GM12878 (cell line): Measurements from ENCODE around the gene GPR68. TPM values are rescaled to one million over a fixed set of nuclear protein-coding genes. Genes with fewer than 3 reads are reported as not detected.

Experiments
- ATAC-seq: fragments of 200-7000 bp; cut with Tn5 transposase; 3 replicates; pipeline ENCODE4 v1.9.1; 2020; ENCODE audit warnings: mild to moderate bottlenecking, moderate library complexity
- BruUV-seq: library from RNA; stranded (reverse); fragments of 400-500 nt; replicated peaks from 2 replicates; lab custom pipeline; 2021; lab: Mats Ljungman, UMichigan
- CTCF ChIA-PET: fragments of 300-600 bp; sonication (Branson Sonifier 250); formaldehyde crosslinking; extraction: SDS; loops from one replicate; lab custom pipeline; 2021; ENCODE audit warnings: inconsistent platforms; lab: Yijun Ruan, JAX
- POLR2A ChIA-PET: fragments of 350-600 bp; formaldehyde crosslinking; extraction: SDS; loops from one replicate; lab custom pipeline; 2021; ENCODE audit warnings: inconsistent platforms; lab: Charles Lee
- RAD21 ChIA-PET: fragments of 300-600 bp; sonication (Branson Sonifier 250); formaldehyde crosslinking; loops from one replicate; lab custom pipeline; 2023; ENCODE audit warnings: antibody characterized with exemption; ENCODE audit not compliant: unreplicated experiment; lab: Charles Lee
- SMC1A ChIA-PET: fragments of 300-600 bp; sonication (Branson Sonifier 250); formaldehyde crosslinking; loops from one replicate; lab custom pipeline; 2023; ENCODE audit not compliant: unreplicated experiment, uncharacterized antibody; lab: Charles Lee
- DNase-seq: peaks from one replicate; pipeline ENCODE4 v3.0.0-alpha.2; 2011; ENCODE audit warnings: low read depth, low spot score
- FAIRE-seq: peaks from 3 replicates; lab custom pipeline; 2011; peaks lifted over from hg19 to GRCh38; lab: Jason Lieb, UNC
- H2AFZ ChIP-seq: 2 replicates; pipeline ENCODE4 v1.6.0; 2011; ENCODE audit warnings: low read depth, low read length, control low read depth; ENCODE audit not compliant: control insufficient read depth
- H3K27ac ChIP-seq: 2 replicates; pipeline ENCODE4 v1.5.1; 2011; ENCODE audit warnings: control low read depth; ENCODE audit not compliant: control insufficient read depth, insufficient read depth
- H3K27me3 ChIP-seq, 2 experiments: replicated peaks in 1 of 2; 2 replicates each; pipeline versions ENCODE4 v1.6.0 to v1.6.1; 2011; ENCODE audit warnings: low read length in 1 of 2; ENCODE audit not compliant: control insufficient read depth in 2 of 2, insufficient read depth in 2 of 2
- H3K36me3 ChIP-seq, 2 experiments: 2 replicates each; pipeline ENCODE4 v1.5.1; 2011; ENCODE audit warnings: low read length in 1 of 2; ENCODE audit not compliant: control insufficient read depth in 2 of 2, insufficient read depth in 2 of 2
- H3K4me1 ChIP-seq: 2 replicates; pipeline ENCODE4 v1.6.1; 2011; ENCODE audit warnings: mild to moderate bottlenecking, low read length, moderate library complexity, mixed read lengths; ENCODE audit not compliant: control insufficient read depth, insufficient read depth
- H3K4me2 ChIP-seq: 2 replicates; pipeline ENCODE4 v1.6.0; 2011; ENCODE audit warnings: control low read depth; ENCODE audit not compliant: control insufficient read depth, insufficient read depth
- H3K4me3 ChIP-seq: fragments of 200-600 bp; sonication (generic); 2 replicates; pipeline ENCODE4 v1.5.1; 2016
- H3K79me2 ChIP-seq: 2 replicates; pipeline ENCODE4 v1.6.0; 2011; ENCODE audit warnings: low read length; ENCODE audit not compliant: control insufficient read depth, insufficient read depth
- H3K9ac ChIP-seq: 2 replicates; pipeline ENCODE4 v1.8.0; 2011; ENCODE audit warnings: low read length, control low read depth, mixed read lengths; ENCODE audit not compliant: control insufficient read depth, insufficient read depth
- H3K9me3 ChIP-seq: replicated peaks from 3 replicates; pipeline ENCODE4 v1.5.1; 2011; ENCODE audit warnings: mild to moderate bottlenecking, low read length; ENCODE audit not compliant: control insufficient read depth, insufficient read depth
- H4K20me1 ChIP-seq: 2 replicates; pipeline ENCODE4 v1.6.0; 2011; ENCODE audit not compliant: control insufficient read depth, insufficient read depth
- EP300 ChIP-seq, 2 experiments: fragments of 150-350 bp in 1 of 2; IDR thresholded peaks; 2 replicates each; pipeline ENCODE4 v1.6.1; 2011 to 2012; ENCODE audit warnings: low read depth in 2 of 2, low read length in 2 of 2, borderline replicate concordance in 1 of 2, improper control_type of control experiment in 1 of 2, inconsistent platforms in 1 of 2; ENCODE audit not compliant: control insufficient read depth in 1 of 2
- HCFC1 ChIP-seq: fragments of 150-350 bp; IDR thresholded peaks from 2 replicates; pipeline ENCODE4 v1.6.1; 2014; ENCODE audit warnings: low read length
- NR2F1 ChIP-seq: fragments of 450-650 bp; conservative IDR thresholded peaks from 2 replicates; pipeline ENCODE4 v1.6.1; 2017; ENCODE audit warnings: mild to moderate bottlenecking
- POLR2A ChIP-seq: IDR thresholded peaks from 2 replicates; pipeline ENCODE4 v1.6.1; 2011; ENCODE audit warnings: low read depth, mild to moderate bottlenecking, low read length
- POLR2AphosphoS2 ChIP-seq: IDR thresholded peaks from 2 replicates; pipeline ENCODE4 v1.6.1; 2011; ENCODE audit warnings: low read depth, mild to moderate bottlenecking, low read length, improper control_type of control experiment, moderate library complexity
- POU2F2 ChIP-seq: IDR thresholded peaks from 3 replicates; pipeline ENCODE4 v1.6.1; 2011; ENCODE audit warnings: low read depth, mild to moderate bottlenecking, low read length, borderline replicate concordance
- RBBP5 ChIP-seq: fragments of 200-600 bp; sonication (generic); conservative IDR thresholded peaks from 2 replicates; pipeline ENCODE4 v1.6.1; 2016
- WRNIP1 ChIP-seq: IDR thresholded peaks from 2 replicates; pipeline ENCODE4 v1.6.1; 2011; ENCODE audit warnings: low read depth, low read length, improper control_type of control experiment, borderline replicate concordance
- ZNF384 ChIP-seq: IDR thresholded peaks from 2 replicates; pipeline ENCODE4 v1.6.1; 2012; ENCODE audit warnings: low read depth, mild to moderate bottlenecking, low read length, improper control_type of control experiment, borderline replicate concordance
- ZSCAN29 ChIP-seq: fragments of 450-650 bp; IDR thresholded peaks from 2 replicates; pipeline ENCODE4 v1.6.1; 2017; ENCODE audit warnings: mild to moderate bottlenecking, moderate library complexity
- WGBS: methylation state at CpG from one replicate; pipeline ENCODE4 v1.1.6; 2016; ENCODE audit warnings: low lambda C conversion rate; ENCODE audit not compliant: insufficient replicate concordance, insufficient coverage; ENCODE audit errors: missing lambda C conversion rate; 5-methylcytosine and 5-hydroxymethylcytosine counted together
- in situ Hi-C: fragments of 300-500 bp; cut with MboI; formaldehyde crosslinking; loops from 9 replicates; pipeline ENCODE4 v1.14.3; 2018; ENCODE audit warnings: mixed read lengths
- intact Hi-C: fragments of 100-400 bp; cut with micrococcal nuclease; formaldehyde crosslinking; loops from one replicate; pipeline ENCODE4 v1.14.2; 2022; ENCODE audit not compliant: unreplicated experiment
- polyA plus RNA-seq, 11 experiments: library from polyadenylated mRNA; depleted of rRNA in 4 of 11; unstranded in 6 of 11; stranded (reverse) in 5 of 11; fragments of >200 nt; fragmentation: Nextera tagmentation in 4 of 11; fragmentation: Illumina TruSeq in 1 of 11; extraction: Ambion mirVana in 4 of 11; extraction: Trizol in 1 of 11; gene quantifications; 1 replicate in 1 of 11; 2 replicates in 10 of 11; pipeline versions ENCODE4 v1.2.1 to v1.2.3, GENCODE V29; 2011 to 2016; ENCODE audit warnings: inconsistent platforms in 2 of 11, missing spikeins in 2 of 11, low read depth in 1 of 11
- total RNA-seq, 4 experiments: library from RNA; depleted of rRNA in 3 of 4; stranded (reverse); fragments of >200 nt in 3 of 4; fragmentation: Illumina TruSeq in 1 of 4; extraction: Trizol in 1 of 4; gene quantifications; 2 replicates each; pipeline versions ENCODE4 v1.2.1 to v1.2.3, GENCODE V29; 2013 to 2021
- TF ChIP-seq, protein P1 (sequence below): IDR thresholded peaks from 2 replicates; pipeline ENCODE4 v1.6.1; 2011; ENCODE audit warnings: borderline replicate concordance, low read depth, mild to moderate bottlenecking, moderate library complexity, low read length; ENCODE audit not compliant: insufficient read depth, poor library complexity, severe bottlenecking
- TF ChIP-seq, protein P2 (sequence below): IDR thresholded peaks from 2 replicates; pipeline ENCODE4 v1.6.1; 2011; ENCODE audit warnings: mild to moderate bottlenecking, low read depth, low read length, moderate library complexity; ENCODE audit not compliant: insufficient replicate concordance
- TF ChIP-seq, protein P3 (sequence below): fragments of 450-650 bp; IDR thresholded peaks from 2 replicates; pipeline ENCODE4 v1.6.1; 2014; ENCODE audit warnings: mild to moderate bottlenecking
- TF ChIP-seq, protein P4 (sequence below): fragments of 450-650 bp; IDR thresholded peaks from 2 replicates; pipeline ENCODE4 v1.6.1; 2017; ENCODE audit warnings: mild to moderate bottlenecking
- TF ChIP-seq, protein P5 (sequence below): fragments of 450-650 bp; IDR thresholded peaks from 2 replicates; pipeline ENCODE4 v1.6.1; 2017; ENCODE audit warnings: antibody characterized with exemption, mild to moderate bottlenecking, moderate library complexity

GPR68 gene
- total and polyA plus RNA-seq, 10 of the 15 experiments (the other 5 are each of a cell fraction or from before 2014, with no cell fraction given), result 0.06 to 3.4 (median 1.8) TPM

DNA sequence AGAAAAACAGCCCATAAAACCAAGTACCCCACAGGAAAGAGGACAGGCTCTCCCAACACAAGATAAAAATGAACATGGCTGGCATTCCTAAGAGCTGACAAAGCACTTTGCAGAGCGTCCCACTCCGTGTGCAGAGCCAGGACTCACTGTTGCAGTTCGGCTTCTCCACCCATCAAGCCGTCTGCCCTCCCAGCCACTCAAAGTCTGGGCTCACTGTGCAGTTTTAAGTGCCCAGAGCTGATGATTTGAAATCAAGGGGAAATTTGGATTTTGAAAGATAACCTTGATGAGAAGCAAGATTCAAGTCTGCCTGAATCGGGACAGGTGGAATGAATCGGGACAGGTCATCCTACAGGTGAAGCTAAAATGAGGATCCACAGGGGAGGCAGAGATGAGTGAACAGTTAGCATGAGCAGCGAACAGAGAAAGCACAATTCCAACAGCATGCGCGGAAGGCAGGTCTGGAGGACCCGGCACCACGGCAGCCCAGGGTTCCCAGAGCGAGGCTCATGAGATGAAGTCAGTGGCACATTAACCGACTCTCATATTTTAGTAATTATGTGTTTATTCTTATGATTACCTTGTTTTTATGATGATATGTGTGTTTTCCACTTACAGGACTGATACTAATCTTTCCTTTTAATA, 39.8 kb upstream of the GPR68 start:
- ChIA-PET CTCF (interaction anchor here (1.0 to 11.1 kb wide), 3 partner anchors 13 to 108 kb away, joined by 3 to 211 read pairs (median 4); no protein-coding TSS in a partner anchor), RAD21 (interaction anchor here (1.1 kb wide), 1 partner anchor 171 kb away, joined by 4 read pairs; no protein-coding TSS in a partner anchor), SMC1A (interaction anchor here (1.1 to 5.9 kb wide), 3 partner anchors 107 to 143 kb away, joined by 3 to 109 read pairs (median 4); no protein-coding TSS in a partner anchor), POLR2A (no interaction called here)
- Histone ChIP-seq H3K27me3 (no peaks in the 10 kb centered on the region), H3K36me3 (peaks cover 54 to 57% of the 10 kb centered on the region in 2 experiments), H2AFZ (no peak overlapping the region), H4K20me1 (no peaks in the 10 kb centered on the region; the same call in 1 of the 2 replicates), H3K27ac (no peak overlapping the region), H3K4me3 (no peak overlapping the region), H3K4me2 (no peak overlapping the region), H3K4me1 (no peaks in the 10 kb centered on the region), H3K9me3 (no peaks in the 10 kb centered on the region), H3K79me2 (no peaks in the 10 kb centered on the region), H3K9ac (no peak overlapping the region)
- ATAC-seq (no peak), DNase-seq (no peak), FAIRE-seq (no peak)
- in situ Hi-C loops (no loop called here), intact Hi-C loops (no loop called here)
- no TSS peak for BruUV-seq
- WGBS, result 95% methylated on average over 13 of the region's 13 CpGs
- TF ChIP-seq, protein P1, sequence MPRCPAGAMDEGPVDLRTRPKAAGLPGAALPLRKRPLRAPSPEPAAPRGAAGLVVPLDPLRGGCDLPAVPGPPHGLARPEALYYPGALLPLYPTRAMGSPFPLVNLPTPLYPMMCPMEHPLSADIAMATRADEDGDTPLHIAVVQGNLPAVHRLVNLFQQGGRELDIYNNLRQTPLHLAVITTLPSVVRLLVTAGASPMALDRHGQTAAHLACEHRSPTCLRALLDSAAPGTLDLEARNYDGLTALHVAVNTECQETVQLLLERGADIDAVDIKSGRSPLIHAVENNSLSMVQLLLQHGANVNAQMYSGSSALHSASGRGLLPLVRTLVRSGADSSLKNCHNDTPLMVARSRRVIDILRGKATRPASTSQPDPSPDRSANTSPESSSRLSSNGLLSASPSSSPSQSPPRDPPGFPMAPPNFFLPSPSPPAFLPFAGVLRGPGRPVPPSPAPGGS, result no peak
- TF ChIP-seq, protein P2, sequence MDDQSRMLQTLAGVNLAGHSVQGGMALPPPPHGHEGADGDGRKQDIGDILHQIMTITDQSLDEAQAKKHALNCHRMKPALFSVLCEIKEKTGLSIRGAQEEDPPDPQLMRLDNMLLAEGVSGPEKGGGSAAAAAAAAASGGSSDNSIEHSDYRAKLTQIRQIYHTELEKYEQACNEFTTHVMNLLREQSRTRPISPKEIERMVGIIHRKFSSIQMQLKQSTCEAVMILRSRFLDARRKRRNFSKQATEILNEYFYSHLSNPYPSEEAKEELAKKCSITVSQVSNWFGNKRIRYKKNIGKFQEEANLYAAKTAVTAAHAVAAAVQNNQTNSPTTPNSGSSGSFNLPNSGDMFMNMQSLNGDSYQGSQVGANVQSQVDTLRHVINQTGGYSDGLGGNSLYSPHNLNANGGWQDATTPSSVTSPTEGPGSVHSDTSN, result no peak
- TF ChIP-seq WRNIP1, result no peak
- no peak for TF ChIP-seq ZNF384
- TF ChIP-seq, protein P3, sequence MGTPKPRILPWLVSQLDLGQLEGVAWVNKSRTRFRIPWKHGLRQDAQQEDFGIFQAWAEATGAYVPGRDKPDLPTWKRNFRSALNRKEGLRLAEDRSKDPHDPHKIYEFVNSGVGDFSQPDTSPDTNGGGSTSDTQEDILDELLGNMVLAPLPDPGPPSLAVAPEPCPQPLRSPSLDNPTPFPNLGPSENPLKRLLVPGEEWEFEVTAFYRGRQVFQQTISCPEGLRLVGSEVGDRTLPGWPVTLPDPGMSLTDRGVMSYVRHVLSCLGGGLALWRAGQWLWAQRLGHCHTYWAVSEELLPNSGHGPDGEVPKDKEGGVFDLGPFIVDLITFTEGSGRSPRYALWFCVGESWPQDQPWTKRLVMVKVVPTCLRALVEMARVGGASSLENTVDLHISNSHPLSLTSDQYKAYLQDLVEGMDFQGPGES, result no peak
- TF ChIP-seq, protein P4, sequence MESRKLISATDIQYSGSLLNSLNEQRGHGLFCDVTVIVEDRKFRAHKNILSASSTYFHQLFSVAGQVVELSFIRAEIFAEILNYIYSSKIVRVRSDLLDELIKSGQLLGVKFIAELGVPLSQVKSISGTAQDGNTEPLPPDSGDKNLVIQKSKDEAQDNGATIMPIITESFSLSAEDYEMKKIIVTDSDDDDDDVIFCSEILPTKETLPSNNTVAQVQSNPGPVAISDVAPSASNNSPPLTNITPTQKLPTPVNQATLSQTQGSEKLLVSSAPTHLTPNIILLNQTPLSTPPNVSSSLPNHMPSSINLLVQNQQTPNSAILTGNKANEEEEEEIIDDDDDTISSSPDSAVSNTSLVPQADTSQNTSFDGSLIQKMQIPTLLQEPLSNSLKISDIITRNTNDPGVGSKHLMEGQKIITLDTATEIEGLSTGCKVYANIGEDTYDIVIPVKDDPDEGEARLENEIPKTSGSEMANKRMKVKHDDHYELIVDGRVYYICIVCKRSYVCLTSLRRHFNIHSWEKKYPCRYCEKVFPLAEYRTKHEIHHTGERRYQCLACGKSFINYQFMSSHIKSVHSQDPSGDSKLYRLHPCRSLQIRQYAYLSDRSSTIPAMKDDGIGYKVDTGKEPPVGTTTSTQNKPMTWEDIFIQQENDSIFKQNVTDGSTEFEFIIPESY, result no peak
- TF ChIP-seq POLR2AphosphoS2, result no peak
- no peak for TF ChIP-seq NR2F1
- TF ChIP-seq POU2F2, result no peak
- TF ChIP-seq, protein P5, sequence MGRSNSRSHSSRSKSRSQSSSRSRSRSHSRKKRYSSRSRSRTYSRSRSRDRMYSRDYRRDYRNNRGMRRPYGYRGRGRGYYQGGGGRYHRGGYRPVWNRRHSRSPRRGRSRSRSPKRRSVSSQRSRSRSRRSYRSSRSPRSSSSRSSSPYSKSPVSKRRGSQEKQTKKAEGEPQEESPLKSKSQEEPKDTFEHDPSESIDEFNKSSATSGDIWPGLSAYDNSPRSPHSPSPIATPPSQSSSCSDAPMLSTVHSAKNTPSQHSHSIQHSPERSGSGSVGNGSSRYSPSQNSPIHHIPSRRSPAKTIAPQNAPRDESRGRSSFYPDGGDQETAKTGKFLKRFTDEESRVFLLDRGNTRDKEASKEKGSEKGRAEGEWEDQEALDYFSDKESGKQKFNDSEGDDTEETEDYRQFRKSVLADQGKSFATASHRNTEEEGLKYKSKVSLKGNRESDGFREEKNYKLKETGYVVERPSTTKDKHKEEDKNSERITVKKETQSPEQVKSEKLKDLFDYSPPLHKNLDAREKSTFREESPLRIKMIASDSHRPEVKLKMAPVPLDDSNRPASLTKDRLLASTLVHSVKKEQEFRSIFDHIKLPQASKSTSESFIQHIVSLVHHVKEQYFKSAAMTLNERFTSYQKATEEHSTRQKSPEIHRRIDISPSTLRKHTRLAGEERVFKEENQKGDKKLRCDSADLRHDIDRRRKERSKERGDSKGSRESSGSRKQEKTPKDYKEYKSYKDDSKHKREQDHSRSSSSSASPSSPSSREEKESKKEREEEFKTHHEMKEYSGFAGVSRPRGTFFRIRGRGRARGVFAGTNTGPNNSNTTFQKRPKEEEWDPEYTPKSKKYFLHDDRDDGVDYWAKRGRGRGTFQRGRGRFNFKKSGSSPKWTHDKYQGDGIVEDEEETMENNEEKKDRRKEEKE, result no peak
- no peak for TF ChIP-seq HCFC1
- no peak for TF ChIP-seq POLR2A
- no peak for TF ChIP-seq RBBP5
- no peak for TF ChIP-seq EP300 (IDR thresholded peaks at IDR 0.05; ENCODE audit: borderline replicate concordance in 1 of 2, control insufficient read depth in 1 of 2, low read depth in 2 of 2, low read length in 2 of 2)
- TF ChIP-seq ZSCAN29, result no peak
